Suprapubic skin (tissue), 4 donors: ENCODE data around the gene RFX3. TPM values are rescaled to one million over a fixed set of nuclear protein-coding genes. Genes with fewer than 3 reads are reported as not detected.

Experiments used
- DNase-seq, 2 donors: peaks; one replicate each; pipeline ENCODE4 v3.0.0-alpha.2; 2019; ENCODE audit warnings: low spot score in 2 of 2
- H3K27ac ChIP-seq: fragments of 200-600 bp; sonication (generic); one replicate; pipeline ENCODE4 v1.5.1; 2019
- H3K27me3 ChIP-seq: fragments of 200-600 bp; sonication (generic); one replicate; pipeline ENCODE4 v1.5.1; 2019
- H3K36me3 ChIP-seq: fragments of 200-600 bp; sonication (generic); one replicate; pipeline ENCODE4 v1.5.1; 2019
- H3K4me1 ChIP-seq: fragments of 200-600 bp; sonication (generic); one replicate; pipeline ENCODE4 v1.5.1; 2019
- H3K4me3 ChIP-seq: fragments of 200-600 bp; sonication (generic); one replicate; pipeline ENCODE4 v1.5.1; 2019; ENCODE audit warnings: mild to moderate bottlenecking
- H3K9me3 ChIP-seq: fragments of 200-600 bp; sonication (generic); one replicate; pipeline ENCODE4 v1.5.1; 2019
- CTCF ChIP-seq, 2 donors: fragments of 200-600 bp in 1 of 2; fragments of 450-650 bp in 1 of 2; sonication (generic) in 1 of 2; IDR thresholded peaks; one replicate each; pipeline ENCODE4 v1.5.1; 2016 to 2019; ENCODE audit warnings: antibody characterized with exemption in 2 of 2, mild to moderate bottlenecking in 1 of 2, moderate library complexity in 1 of 2
- EP300 ChIP-seq: sonication (generic); formaldehyde crosslinking; IDR thresholded peaks from one replicate; pipeline ENCODE4 v1.6.1; 2017; ENCODE audit warnings: antibody characterized with exemption
- POLR2A ChIP-seq, 2 donors: fragments of 450-650 bp; IDR thresholded peaks; one replicate each; pipeline ENCODE4 v1.6.1; 2017; ENCODE audit warnings: antibody characterized with exemption in 2 of 2, mild to moderate bottlenecking in 2 of 2, moderate library complexity in 2 of 2
- POLR2AphosphoS5 ChIP-seq, 3 donors: sonication (generic); formaldehyde crosslinking; IDR thresholded peaks; one replicate each; pipeline ENCODE4 v1.6.1; 2017; ENCODE audit warnings: antibody characterized with exemption in 3 of 3
- WGBS: methylation state at CpG from one replicate; pipeline ENCODE4 v1.1.5; 2018; 5-methylcytosine and 5-hydroxymethylcytosine counted together
- total RNA-seq, 4 donors: library from RNA; depleted of rRNA; stranded (reverse); fragments of >200 nt; gene quantifications; one replicate each; pipeline ENCODE4 v1.1.0, GENCODE V29; 2016

The RFX3 gene
- total RNA-seq, 4 donors from 2014 or later = 7.7 to 23.5 (median 9.4) TPM

GRCh38 chr9:3337515-3338225 is 188.1 kb downstream of the RFX3 start:
- Histone ChIP-seq H3K36me3 (no peaks in the 10 kb centered on the region), H3K4me1 (peaks cover 6% of the 10 kb centered on the region), H3K27me3 (no peaks in the 10 kb centered on the region), H3K4me3 (no peak overlapping the region), H3K9me3 (no peaks in the 10 kb centered on the region), H3K27ac (peak overlapping the region; percentile 36)
- no peak for TF ChIP-seq POLR2AphosphoS5 (IDR thresholded peaks at IDR 0.05)
- no peak for TF ChIP-seq POLR2A (IDR thresholded peaks at IDR 0.05)
- no peak for TF ChIP-seq CTCF (IDR thresholded peaks at IDR 0.05)
- no peak for TF ChIP-seq EP300
- DNase-seq = no peak
- 62% methylated on average over 3 of the region's 3 CpGs for WGBS

- Histone ChIP-seq H3K36me3 (no peaks in the 10 kb centered on the region), H3K4me3 (no peak overlapping the region), H3K4me1 (peaks cover 6% of the 10 kb centered on the region), H3K9me3 (no peaks in the 10 kb centered on the region), H3K27me3 (no peaks in the 10 kb centered on the region), H3K27ac (peak overlapping the region; percentile 36)
- no peak for TF ChIP-seq CTCF (IDR thresholded peaks at IDR 0.05)
- TF ChIP-seq POLR2A (IDR thresholded peaks at IDR 0.05) = no peak
- TF ChIP-seq POLR2AphosphoS5 (IDR thresholded peaks at IDR 0.05) = no peak
- no peak for TF ChIP-seq EP300
- 62% methylated on average over 3 of the region's 3 CpGs for WGBS
- no peak for DNase-seq
Observed at GRCh38 chr9:3336951-3337350, 188.8 kb downstream of the RFX3 start.

GRCh38 chr9:3332802-3333201 is 193.0 kb downstream of the RFX3 start:
- no peaks in the 10 kb centered on the region for H3K36me3 ChIP-seq
- 87% methylated on average over 2 of the region's 2 CpGs for WGBS
- H3K27ac ChIP-seq = no peak overlapping the region
- DNase-seq = no peak
- no peaks in the 10 kb centered on the region for H3K9me3 ChIP-seq
- H3K4me1 ChIP-seq = peaks cover 5% of the 10 kb centered on the region
- TF ChIP-seq CTCF (IDR thresholded peaks at IDR 0.05) (no peak), EP300 (no peak), POLR2AphosphoS5 (IDR thresholded peaks at IDR 0.05) (no peak), POLR2A (IDR thresholded peaks at IDR 0.05) (no peak)
- no peak overlapping the region for H3K4me3 ChIP-seq
- no peaks in the 10 kb centered on the region for H3K27me3 ChIP-seq

GRCh38 chr9:3331801-3332200 is 194.0 kb downstream of the RFX3 start:
- H3K4me1 ChIP-seq = no peaks in the 10 kb centered on the region
- no peak for DNase-seq
- no peaks in the 10 kb centered on the region for H3K27me3 ChIP-seq
- no peak overlapping the region for H3K4me3 ChIP-seq
- no peak overlapping the region for H3K27ac ChIP-seq
- no peaks in the 10 kb centered on the region for H3K9me3 ChIP-seq
- 78% methylated on average over 2 of the region's 2 CpGs for WGBS
- no peaks in the 10 kb centered on the region for H3K36me3 ChIP-seq
- TF ChIP-seq EP300 (no peak), POLR2AphosphoS5 (IDR thresholded peaks at IDR 0.05) (no peak), POLR2A (IDR thresholded peaks at IDR 0.05) (no peak), CTCF (IDR thresholded peaks at IDR 0.05) (no peak)

- no peaks in the 10 kb centered on the region for H3K9me3 ChIP-seq
- H3K4me3 ChIP-seq = no peak overlapping the region
- no peaks in the 10 kb centered on the region for H3K27me3 ChIP-seq
- no peak overlapping the region for H3K27ac ChIP-seq
- no peaks in the 10 kb centered on the region for H3K4me1 ChIP-seq
- no peaks in the 10 kb centered on the region for H3K36me3 ChIP-seq
- TF ChIP-seq CTCF (IDR thresholded peaks at IDR 0.05) = no peak
- TF ChIP-seq POLR2A (IDR thresholded peaks at IDR 0.05) = no peak
- no peak for TF ChIP-seq POLR2AphosphoS5 (IDR thresholded peaks at IDR 0.05)
- TF ChIP-seq EP300 = no peak
- DNase-seq = no peak
Observed at GRCh38 chr9:3330792-3331420, 194.9 kb downstream of the RFX3 start.
